GM18873 (cell line): ENCODE measurements around the gene SLC7A4.
A peak's percentile ranks its signal among the peaks of the same experiment; 100 is the strongest.

ENCODE experiments used
- ATAC-seq: cut with Tn5 transposase; IDR thresholded peaks from one replicate; pipeline ENCODE4 v1.9.1; 2021; ENCODE audit warnings: mild to moderate bottlenecking, moderate library complexity, moderate number of reproducible peaks; ENCODE audit not compliant: unreplicated experiment, low FRiP score

The SLC7A4 gene

DNA sequence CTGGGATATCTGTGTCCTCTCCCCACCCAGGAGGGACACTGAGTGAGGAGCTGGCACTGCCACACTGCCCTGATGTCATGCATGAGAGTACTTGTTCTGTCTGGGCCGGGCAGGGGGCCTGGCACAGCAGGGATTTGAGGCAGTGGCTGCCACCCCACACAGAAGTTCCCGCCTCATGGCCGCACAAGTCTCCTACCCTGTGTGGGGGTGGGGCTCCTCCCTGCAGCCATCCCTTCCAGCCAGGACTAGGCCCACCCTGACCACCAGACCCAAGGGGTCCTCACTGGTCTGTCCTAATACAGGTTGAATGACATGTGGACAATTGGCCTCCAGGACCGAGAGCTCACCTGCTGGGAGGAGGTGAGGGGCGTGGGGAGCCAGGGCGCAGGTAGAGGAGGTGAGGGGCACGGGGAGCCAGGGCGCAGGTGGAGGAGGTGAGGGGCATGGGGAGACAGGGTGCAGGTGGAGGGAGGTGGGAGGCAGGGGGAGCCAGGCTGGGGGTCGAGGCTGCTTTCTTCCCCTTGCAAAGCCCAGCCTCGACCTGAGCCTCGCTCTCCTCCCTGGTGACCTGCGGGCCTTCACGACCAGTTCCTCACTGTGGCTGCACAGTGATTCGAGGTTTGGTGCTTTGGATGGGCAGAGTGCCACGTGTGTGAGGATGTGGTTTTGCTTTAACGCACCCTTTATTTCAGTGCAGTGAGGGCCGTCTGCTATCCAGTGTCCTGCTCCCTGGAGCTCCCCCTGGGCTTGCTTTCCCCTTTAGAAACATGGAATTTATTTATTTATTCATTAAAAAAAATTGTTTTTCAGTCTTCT lies 42.8 kb downstream of the SLC7A4 start:
- ATAC-seq: no peak

DNA sequence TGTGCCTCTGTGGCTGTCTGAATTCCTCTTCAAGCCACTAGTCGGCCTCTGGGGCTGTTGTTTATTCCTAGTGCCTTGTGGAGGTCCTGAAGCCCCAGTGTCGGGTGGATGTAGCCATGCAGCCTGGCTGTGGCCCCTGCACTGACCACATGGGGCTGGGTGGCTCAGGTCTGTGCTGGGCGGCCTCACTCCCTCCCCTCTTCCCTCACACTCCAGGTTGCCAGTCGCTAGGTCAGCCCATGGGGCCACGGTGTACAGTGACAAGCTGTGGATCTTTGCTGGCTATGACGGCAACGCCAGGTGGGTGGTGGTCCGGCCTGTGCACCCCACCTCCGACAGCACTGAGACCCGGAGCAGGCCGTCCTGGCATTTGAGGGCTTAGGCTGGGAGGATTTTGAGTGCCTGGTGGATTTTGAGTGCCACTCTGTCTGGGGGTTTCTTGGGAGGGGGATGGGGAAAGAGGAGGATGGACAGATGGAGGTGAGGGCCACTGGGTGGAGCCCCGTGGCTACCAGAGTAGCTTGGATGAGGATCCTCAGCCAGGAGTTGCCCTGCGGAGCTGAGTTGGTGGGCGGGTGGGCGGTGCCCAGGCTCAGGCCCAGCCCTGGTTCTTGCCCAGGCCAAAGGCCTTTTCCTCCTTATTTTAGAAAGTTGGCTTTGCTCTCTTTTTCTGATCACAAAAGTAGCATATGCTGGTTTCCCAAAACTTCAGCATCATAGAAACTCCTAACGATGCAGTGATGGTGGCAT lies 43.6 kb downstream of the SLC7A4 start:
- no peak for ATAC-seq

DNA sequence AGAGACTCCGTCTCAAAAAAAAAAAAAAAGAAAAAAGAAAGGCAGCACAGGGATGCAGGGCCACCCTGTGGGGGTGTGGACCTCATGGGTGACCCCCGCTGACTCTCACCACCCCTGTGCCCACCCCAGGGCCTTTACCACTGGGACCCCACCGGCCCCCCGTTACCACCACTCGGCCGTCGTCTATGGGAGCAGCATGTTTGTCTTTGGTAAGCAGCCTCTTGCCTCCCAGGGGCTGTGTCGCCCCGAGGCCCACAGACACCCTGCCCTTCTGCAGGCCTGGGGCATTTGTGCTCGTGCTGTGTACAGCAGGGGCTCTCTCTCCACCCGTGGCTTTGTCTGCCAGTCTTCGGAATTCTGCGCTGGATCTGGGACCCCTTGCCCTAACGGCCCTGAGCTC lies 45.0 kb downstream of the SLC7A4 start:
- no peak for ATAC-seq

DNA sequence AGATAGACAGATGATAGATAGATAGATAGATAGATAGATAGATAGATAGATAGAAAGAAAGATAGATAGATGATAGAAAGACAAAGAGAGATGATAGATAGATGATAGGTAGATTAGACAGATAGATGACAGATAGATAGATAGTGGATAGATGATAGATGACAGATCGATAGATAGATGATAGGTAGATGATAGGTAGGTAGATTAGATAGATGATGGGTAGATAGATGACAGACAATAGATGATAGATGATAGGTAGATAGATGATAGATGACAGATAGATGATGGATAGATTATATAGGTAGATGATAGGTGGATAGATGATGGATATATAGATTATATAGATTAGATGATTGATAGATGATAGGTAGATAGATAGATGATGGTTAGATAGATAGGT lies 46.0 kb downstream of the SLC7A4 start:
- ATAC-seq: no peak

DNA sequence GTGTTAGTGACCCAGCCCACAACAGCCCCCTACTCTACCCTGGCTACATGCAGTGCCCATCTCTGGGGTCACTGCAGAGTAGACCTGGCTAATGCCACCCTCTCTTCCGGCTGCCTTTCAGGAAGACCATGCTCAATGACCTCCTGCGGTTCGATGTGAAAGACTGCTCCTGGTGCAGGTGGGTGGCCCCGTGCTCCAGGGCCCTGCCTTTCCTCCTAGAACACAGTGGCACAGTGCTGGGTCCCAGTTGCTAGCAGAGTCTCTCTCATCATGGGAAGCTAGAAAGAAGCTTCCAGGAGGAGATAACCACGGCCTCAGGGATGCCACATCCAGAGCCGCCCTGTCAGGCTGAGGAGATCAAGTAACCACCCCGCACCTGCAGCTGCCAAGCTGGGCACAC lies 46.6 kb downstream of the SLC7A4 start:
- no peak for ATAC-seq

DNA sequence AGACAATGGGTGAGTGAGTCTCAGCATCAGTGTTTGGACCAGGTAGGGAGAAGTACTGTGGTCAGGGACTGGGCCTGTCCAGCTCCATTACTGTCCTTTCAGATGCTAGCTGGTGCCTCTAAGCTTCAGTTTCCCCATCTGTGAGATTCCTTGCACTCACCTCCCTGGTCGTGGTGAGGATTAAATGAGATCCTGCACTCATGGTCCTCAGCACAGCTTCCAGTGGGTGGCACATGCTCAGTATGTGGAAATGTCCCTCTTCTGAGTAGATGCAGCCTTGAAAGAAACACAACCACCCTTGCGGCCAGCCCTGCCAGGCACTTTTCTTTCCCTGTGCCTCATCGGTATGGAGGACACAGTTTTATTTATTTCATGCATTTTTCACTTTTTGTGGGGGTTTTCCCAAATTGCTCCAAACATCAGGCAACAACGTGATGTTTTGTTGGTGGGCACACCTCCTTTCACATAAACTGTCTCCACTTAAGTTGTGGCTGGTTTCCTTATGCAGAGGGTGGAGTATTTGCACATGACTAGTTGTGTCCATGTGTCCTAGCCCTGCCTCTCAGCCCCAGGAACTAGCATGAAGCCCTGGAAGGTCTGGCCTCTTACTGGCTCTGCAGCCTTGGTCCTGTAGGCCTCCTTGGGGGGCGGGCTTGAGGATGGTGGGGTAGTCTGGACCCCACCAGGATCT lies 49.1 kb downstream of the SLC7A4 start:
- no peak for ATAC-seq

DNA sequence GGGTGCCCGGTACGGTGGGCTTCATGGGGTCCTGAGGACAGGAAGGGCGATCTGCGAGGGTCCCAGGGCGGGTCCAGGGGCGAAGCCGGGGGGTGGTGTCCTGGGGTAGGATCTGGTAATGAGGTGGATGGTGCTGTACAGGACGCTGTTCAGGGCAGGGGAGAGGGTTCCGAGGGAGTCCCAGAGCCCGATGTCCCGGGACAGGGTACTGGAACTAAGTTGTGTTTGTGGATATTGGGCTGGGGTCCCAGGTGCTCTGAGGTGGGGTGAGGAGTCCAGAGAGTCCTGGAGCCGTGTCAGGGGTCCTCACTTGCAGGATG lies 49.8 kb downstream of the SLC7A4 start:
- peak; percentile 11 for ATAC-seq

DNA sequence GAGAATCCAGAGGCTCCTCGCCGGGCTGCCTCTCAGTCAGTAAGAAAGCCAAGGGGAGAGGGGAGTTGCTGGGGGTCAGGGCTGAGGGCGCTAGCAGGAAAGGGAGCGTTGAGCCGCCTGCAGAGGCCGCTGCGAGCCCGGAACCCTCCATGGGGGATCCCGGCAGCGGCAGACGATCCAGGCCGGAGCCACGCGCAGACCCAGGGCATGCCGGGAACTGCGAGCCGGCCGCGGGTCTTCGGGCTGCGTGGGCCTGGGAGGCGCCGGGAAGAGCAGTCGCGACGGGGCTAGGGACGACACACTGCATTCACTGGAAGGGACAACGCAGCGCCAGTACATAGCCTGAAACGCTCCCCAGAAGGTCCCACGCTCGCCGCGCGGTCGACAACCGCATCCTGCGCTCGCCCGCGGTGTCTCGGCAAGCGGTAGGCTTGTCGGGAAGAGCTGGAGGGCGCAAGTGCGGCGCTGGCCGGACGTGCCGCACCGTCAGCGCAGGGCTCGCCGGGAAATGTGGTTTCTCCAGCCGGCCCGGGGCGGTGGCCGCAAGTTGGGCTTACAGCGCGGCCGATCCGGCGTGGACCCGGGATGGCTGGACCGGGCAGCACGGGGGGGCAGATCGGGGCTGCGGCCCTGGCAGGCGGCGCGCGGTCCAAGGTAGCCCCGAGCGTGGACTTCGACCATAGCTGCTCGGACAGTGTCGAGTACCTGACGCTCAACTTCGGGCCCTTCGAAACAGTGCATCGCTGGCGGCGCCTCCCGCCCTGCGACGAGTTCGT lies 50.4 kb downstream of the SLC7A4 start, which contains the start of gene LZTR1:
Gene LZTR1, plus strand, starts transcription at position 511 of the 776 bp plus-strand sequence. Its CDS starts 75 bp downstream, at position 586.
- ATAC-seq: peak; percentile 76

DNA sequence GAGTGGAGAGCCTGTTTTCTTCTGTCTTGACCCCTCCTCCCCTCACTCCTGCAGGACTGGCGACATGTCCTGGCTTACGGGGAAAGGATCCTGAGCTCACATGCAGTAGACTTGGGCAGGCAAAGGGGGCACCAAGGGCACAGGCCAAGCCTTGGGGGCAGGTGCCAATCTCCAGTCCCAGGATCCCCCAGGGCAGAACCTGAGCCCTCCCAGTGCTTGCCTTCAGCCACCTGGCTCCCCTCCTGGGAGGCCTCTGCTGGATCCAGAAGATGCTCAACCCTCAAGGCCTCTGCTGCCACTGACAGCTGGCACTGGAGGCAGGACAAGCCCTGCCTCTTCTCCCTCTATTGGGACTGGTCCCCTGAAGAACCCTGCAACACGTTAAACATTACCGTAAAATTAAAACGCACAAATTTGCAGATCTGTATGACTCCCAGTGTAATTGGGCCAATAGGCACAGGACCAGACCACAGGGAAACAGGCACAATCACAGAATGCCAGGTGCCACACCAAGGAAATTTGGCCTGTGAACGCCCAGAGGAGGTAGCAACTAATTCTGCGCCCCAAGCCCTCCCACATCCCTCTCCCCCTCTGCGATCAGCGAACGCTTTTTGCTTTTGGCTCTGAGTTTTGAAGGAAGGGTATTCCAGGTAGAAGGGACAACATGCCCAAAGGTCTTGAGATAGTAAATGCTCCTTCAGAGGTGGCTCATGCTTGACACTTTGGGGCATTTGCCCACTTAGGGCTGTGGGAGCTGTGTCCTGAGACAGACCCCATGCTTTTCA lies 51.2 kb downstream of the SLC7A4 start:
- ATAC-seq: no peak

DNA sequence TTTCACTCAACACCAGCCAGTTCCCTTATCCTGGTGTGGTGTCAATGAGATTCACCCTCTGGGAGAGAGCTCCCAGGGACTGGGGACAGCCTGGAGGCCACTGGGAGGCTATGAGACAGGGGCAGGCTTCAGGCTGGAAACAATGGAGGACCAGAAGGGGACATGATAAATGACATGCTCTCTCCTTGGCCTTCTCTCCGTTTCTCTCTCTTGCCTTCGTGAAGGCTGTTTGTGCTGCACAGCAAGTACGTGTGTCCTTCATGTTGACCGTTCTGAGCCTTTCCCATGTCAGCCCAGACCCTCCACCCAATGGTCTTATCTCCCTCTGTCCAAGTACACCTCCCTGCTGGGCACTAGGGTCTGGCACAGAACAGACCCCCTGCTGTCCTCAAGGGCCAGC lies 51.8 kb downstream of the SLC7A4 start:
- ATAC-seq: no peak

DNA sequence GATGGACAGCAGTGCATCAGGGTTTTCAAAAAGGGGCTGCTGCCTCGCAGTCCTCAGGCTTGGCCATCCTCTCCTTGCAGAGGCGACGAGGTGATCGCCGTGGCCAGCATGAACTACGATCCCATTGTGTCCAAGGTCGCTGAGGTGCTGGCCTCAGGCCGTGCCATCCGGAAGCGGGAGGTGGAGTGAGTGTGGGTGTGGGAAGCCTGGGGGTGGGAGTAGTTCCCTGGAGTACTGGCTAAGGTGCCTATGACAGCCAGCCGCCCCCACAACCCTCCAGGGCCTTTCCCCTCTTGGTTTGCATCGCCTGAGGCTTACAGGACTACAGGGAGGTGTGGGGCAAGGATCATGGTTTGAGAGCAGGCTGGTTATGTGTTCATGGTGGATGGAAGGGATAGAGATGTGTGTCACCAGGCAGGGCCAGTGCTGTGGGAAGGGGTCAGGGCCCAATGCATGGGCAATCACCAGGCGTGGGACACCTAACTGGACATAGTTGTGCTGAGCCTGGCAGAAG lies 52.4 kb downstream of the SLC7A4 start:
- ATAC-seq: no peak

DNA sequence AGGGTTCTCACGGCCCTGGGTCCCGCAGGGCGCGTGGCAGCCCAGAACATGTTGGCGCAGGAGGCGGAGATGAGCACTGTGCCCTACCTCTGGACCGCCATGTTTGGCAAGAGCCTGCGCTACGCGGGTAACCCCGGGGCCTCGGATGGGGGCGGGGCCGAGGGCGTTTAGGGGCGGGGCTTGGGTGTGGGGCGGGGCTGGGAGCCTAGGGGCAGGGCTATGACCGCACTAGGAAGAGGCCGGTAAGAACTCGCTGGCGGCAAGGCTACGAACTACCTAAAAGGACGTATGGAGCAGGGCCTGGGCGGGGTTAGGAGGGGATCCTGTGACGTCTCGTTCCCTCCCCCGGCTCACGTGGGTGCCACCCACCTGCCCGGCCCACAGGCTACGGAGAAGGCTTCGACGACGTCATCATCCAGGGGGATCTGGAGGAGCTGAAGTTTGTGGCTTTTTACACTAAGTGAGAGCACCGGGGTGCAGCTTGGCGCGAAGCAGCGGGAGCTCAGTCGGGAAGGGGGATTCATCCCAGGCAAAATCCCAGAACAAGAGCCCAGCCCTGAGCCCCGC lies 53.0 kb downstream of the SLC7A4 start:
- no peak for ATAC-seq
